KBM-7 (cell line): ENCODE results near the gene STN1.

Source experiments
- DNase-seq: peaks from one replicate; pipeline ENCODE4 v3.0.0-alpha.2; 2015
- in situ Hi-C: fragments of 300-500 bp; cut with MboI; formaldehyde crosslinking; loops from 2 replicates; pipeline ENCODE4 v1.14.3; 2020; ENCODE audit warnings: low sequenced_read_pairs, low pct_unique_long_range_greater_than_20kb, mixed read lengths

The STN1 gene, protein sequence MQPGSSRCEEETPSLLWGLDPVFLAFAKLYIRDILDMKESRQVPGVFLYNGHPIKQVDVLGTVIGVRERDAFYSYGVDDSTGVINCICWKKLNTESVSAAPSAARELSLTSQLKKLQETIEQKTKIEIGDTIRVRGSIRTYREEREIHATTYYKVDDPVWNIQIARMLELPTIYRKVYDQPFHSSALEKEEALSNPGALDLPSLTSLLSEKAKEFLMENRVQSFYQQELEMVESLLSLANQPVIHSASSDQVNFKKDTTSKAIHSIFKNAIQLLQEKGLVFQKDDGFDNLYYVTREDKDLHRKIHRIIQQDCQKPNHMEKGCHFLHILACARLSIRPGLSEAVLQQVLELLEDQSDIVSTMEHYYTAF

DNA sequence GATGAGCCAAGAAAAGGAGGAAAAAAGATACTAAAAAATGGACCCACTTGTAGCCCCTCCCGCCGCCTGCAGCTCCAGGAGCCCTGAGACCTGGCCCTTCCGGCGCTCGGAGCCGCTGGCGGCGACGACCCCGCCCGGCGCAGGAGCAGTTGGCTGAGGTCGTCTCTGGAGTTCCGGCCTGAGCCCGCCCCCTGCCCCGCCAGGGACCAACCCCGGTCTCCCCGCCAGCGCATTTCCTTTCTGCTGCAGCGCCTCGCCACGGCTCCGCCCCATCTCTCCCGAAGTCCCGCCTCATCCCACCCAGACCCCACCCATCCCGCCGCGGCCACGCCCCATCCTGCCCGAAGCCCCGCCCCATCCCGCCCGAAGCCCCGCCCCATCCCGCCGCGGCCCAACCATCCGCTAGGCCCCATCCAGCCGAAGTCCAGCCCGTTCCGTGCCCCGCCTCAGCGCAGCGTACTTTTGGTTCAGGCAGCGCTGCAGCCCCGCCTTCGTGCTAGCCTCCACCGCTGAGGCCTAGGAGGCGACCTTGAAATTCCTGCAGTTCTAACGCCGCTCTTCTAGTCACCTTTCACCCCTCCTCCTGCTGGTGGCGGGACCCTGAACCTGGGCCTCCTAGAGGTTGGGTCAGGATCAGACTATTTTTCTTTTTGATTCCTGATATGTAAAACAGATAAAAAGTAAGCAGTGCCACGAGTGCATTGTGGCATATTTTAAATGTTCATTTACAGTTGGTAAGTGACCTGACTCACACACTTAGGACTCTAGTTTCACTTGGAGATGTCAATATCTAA is at the start of gene STN1:
STN1 (minus strand) TSS at position 132 of the 794 bp plus-strand sequence. CDS start 590 bp downstream, outside the sequence.
- DNase-seq = peak; percentile 93
- in situ Hi-C loops = no loop called here

DNA sequence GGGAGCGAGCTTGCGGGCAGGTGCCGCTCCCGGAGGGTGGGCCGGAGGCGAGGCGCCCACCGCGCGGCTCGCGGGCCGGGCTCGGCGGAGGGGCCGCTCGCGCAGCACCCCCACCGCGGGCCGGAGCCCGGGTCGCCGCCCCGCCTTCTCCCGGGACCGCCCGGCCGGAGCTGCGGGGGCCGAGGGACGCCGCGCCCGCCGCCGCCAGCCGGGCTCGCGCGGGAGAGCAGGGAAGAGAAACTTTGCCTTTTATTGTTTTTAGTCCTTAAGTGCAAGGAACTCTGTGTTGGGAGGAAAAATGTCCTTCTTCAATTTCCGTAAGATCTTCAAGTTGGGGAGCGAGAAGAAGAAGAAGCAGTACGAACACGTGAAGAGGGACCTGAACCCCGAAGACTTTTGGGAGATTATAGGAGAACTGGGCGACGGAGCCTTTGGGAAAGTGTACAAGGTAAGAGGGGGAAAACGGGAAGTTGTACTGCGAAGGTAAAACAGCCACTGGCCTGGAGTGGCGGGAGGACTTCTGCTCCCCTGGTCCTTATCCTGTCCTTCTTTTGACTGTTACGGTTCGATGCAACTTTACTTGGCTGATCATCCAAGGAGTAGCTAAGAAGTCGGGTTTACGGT is 49.6 kb upstream of the STN1 start:
- in situ Hi-C loops = no loop called here
- DNase-seq = peak; percentile 70

DNA sequence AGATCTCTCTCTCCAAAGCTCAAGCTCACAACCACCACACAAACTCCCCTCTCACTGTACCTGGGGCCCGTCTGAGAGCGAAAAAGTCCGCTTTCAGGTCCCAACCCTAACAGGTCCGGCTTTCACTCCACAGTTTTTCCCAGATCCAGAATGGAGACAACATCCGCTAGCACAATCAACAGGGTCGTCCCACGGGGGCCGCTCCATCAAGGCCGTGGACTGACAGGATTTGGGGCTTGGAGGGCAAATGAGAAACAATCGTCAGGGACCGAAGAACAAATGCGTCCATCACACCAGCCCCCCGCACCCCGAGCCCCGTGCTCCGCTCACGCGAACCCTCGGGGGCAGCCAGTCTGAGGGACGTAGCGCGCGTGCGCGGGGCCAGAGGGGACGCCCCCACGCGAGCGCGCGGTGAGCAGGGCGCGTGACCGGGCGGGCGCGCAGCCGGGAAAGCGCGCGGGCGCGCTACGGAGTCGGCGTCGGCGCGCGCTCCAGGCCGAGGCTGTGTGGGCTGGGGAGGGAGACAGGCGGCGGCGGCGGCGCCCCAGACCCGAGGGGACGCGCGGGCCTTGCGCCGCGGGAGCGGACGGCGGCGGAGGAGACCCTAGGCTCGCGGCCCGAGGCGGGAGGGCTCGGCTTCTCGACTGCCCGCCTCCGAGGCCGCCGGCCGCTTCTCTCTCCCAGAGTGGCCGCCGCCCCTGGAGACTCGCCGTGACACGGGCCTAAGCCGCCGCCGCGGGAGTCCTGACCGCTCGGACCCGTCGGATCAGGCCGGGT is 48.9 kb upstream of the STN1 start, which contains the start of gene SLK:
SLK (plus strand) TSS at position 470 of the 777 bp plus-strand sequence. CDS start 606 bp downstream, outside the sequence.
- in situ Hi-C loops = no loop called here
- DNase-seq = peak; percentile 85

DNA sequence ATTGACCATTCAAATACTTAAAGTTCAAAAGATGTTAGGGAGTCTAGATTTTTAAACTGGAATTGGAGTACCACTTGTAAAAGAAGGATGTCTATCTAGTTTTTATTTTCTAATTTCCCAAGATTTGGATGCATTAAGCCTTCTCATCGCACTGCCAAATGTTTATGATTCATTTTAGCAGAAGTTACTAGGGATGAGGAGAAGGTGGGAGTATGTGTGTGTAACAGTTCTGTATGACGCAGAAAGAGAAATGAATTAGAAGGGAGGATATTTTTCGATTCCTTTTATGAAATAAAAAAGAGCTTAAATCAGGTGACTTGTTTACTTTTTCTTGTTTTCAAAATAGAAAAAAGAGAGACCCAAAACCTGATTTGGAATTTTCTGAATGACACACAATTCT is 42.1 kb upstream of the STN1 start:
- in situ Hi-C loops = no loop called here
- DNase-seq = no peak

DNA sequence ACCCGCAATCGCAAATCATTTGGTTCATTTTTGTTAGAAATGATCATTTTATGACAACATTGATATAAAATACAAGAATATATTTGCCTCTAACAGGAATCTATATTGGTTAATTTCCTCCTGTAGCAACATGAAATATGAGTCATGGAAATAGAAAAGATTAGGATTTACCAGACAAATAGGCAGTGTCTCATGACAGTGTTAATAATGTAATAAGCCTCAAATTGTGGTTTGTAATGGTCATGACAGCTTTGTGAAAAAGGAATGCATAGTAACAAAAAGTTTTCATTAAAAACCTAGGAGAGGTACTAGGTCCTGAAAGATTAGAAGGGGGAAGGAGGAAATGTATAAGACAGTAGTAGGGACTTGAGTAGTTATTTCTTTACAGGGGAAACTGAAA is 41.0 kb upstream of the STN1 start:
- DNase-seq = no peak
- in situ Hi-C loops = no loop called here

DNA sequence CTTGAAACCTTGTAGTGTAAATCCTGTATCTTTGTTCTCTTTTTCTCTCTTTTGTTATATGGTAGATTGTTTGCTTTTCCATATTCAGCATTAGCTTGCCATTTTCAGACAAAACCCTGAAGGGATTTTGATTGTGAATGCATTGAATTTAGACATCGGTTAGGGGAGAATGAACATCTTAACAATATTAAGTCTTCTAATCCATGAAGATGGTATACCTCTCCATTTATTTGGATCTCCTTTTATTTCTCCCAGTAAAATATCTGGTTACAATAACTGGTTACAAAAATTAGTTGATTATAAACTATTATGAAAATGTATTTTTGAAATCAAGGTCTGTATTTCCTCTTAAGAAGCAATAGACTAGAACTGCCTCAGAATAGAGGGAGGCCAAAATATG is 36.6 kb upstream of the STN1 start:
- in situ Hi-C loops = no loop called here
- DNase-seq = no peak

DNA sequence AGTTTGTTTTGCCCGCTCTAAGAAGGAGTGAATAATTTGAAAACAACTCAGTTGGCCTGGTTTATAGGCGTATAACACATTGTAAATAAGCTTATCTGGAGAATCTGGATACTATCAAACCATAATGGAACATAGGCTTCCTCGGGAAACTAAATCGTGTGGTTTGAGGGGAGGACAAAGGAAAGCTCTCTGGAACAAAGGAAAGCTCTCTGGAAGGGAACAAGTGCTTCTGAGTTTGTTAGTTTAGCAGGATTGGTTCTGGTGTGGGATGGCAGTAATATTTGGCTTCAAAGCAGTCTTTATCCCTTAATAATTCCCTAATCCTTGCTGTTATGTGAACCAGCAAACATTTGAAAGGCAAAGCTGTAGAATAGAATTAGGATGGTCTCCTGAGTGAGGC is 34.0 kb upstream of the STN1 start:
- in situ Hi-C loops = no loop called here
- DNase-seq = no peak

DNA sequence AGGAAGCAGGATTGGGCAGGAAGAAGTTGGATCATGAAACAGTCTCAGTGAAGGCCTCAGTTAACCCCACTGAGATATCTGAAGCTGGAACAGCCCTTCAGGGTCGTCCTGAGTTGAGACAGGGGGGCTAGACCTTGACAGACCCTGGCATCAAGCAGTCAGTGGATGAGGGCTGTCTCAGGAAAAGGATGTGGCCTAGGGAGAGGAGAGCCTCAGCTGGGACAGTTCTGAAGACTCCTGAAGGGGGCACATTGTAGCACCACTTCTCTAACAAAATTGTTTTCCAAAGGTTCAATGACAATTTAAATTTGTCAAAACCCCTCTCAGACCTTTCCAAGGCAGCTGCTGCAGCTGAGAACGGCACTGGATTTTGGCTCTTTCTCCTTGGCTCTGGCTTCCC is 33.2 kb upstream of the STN1 start:
- in situ Hi-C loops = no loop called here
- DNase-seq = no peak

DNA sequence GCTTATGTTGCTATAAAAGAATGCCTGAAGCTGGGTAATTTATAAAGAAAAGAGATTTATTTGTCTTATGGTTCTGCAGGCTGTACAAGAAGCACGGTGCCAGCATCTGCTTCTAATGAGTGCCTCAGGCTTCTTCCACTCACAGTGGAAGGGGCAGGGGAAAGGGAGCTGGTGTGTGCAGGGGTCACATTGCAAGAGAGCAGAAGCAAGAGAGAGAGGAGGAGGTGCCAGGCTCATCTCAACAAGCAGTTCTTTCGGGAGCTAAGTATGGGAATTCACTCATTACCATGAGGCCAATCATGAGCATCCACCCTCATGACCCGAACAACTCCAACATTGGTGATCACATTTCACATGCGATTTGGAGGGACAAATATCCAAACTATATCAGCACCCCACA is 31.7 kb upstream of the STN1 start:
- in situ Hi-C loops = no loop called here
- DNase-seq = no peak

DNA sequence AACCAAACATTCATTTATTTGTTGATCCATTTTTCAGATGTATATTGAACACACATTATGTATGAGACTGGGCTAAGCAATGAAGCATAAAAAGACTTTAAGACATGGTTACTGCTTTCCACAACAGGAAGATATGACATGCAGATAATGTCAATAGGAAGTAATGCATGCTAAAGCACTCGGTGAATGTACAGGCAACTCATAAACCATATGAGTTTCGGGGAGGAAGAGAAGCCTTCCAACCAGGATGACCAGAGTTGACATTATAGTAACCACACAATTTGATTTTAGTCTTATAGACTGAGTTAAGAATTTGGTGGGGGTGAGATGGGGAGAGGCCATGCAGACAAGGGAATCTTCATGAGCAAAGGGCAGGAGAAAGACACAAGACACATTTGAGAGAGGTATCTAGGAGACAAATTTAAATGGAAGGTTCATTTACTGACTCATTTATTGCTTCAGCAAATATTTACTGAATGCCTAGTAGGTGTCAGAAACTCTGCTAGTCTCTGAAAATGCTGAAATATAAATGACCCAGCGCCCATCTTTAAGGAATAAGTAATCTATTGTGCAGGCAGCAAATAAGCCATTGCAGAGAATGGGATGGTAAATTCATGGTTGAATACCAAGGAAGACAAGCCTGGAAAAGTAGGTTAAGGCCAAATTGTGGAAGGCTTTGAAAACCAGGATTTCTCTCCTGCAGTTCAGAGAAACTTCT is 30.0 kb upstream of the STN1 start:
- DNase-seq = peak; percentile 12
- in situ Hi-C loops = no loop called here

DNA sequence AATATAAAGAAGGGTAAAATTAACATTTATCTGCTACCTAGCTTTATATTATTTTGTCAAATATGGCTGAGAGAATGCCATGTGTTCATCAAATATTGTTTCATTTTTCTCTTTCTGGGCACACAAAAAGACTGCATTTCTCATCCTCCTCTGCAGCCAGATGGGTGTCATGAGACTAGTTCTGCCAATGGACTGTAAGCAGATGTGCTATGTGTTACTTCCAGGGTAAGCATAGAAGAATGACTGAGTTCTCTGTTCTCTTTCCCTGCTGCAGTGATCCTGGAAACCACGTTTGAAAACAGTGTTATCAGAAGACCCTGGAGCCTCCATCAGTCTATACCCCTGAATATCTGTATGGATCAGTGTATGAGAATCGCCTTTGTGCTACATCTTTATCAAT is 24.9 kb upstream of the STN1 start:
- DNase-seq = no peak

DNA sequence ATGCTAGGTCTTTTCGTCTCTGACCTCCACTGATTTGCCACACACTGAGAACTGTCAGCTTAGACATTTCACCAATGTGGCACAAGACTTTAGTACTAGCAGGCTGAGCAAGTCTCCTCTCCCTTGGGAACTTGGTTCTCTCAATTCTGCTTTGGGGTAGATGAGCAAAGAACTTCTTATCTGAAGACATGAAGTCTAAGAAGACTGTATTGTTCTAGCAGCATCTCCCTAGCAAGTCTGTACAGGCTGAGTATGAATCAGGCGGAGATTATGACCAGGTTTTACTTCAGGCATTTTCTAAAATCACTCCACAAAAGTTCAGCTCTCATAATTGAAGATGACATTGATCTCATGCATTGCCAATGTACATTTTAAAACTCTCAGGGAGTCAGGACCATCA is 23.8 kb upstream of the STN1 start:
- in situ Hi-C loops = no loop called here
- no peak for DNase-seq

More for the DNA sequence above, 24.9 kb upstream of the STN1 start:
- in situ Hi-C loops = no loop called here

DNA sequence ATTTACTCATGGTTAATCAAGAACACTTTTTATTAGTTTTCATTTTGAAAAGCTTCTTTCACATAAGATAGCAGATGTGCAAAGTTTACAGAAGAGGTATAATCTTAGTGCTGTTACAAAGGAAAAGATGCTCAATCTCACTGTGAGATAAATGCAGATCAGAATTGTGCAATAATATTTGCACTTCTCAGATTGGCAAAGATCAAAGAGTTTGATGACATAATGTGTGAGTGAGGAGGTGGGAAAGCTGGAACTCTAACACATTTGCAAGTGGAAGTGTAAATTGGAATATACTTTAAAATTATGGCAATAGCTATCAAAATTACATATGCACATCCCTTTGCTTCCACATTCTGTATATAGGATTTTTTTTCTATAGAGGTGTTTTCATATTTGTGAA is 21.5 kb upstream of the STN1 start:
- in situ Hi-C loops = no loop called here
- no peak for DNase-seq

DNA sequence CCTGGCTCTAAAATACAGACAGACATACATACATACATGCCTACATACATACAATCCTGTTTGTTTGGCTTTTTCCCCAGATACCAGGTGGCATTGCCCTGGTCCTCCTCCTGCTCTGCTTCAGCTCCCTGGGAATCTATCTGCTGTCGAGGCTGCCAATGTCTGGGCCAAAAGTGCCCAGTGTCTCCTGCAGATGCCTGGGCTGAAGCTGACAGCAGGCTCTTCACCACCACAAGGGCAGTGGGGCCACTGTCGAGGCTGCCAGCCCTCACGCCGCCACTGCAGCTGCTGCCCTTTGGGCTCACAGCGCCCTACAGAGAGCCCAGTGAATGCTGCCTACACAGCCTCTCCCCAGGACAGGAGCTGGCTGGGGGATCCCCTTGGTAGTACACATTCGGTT is 18.0 kb upstream of the STN1 start:
- DNase-seq = no peak
- in situ Hi-C loops = no loop called here

DNA sequence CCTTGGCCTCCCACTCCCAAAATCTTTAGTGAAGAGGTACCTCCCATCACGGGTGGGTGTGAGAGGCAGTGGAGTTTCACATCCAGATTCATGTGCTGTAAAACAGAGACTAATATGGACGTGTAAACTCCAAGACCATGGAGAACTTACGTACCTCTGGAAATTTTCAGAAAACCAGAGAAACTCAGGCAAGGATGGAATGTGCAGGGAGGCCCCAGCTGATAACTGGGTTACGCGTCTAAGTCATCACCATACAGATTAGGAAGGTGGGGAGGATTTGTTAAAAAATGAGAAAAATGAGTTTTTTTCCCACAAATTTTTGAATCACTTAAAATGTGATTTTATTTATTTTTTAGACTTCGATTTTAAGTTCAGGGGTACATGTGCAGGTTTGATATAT is 16.3 kb upstream of the STN1 start:
- in situ Hi-C loops = no loop called here
- DNase-seq = no peak

DNA sequence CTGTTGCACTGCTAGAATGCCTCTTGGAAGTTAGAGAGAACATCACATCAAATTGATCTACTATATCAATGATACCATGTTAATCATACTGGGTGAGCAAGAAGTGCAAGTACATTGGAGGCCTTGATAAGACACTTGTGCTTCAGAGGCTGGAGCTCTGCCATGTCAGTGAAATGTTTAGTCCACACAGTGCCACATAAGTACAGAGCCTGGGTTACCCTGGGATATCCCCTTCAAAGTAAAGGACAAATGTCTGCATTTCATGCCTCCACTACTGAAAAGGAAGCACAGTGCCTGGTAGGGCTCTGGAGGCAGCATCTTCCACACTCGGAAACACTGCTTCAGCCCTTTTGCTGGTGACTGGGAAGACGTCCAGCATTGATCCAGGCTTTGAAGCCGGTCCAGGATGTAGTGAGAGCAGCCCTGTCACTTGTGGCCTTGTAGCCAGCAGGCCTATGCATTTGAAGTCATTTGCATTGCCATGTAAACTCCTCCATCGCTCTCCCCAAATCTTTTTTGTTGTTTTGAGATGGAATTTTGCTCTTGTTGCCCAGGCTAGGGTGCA is 15.7 kb upstream of the STN1 start:
- in situ Hi-C loops = no loop called here
- no peak for DNase-seq

DNA sequence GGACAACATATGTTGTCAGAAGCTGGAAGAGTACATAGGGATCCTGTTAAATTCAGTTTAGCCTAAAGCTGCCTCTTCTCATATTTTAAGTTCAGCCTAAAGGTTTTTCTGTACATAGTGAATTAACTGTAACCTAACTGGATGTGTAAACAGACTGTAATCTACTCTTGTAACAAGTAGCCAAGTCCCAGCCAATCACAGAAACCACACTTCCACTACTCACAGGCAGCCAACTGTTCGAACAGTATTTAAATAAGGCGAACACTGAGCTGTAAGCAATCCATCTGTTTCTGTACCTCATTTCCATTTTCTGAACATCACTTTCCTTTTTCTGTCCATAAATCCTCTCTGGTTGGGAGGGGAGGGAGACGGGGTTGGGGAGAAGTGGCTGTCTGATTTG is 15.0 kb upstream of the STN1 start:
- DNase-seq = no peak
- in situ Hi-C loops = no loop called here

DNA sequence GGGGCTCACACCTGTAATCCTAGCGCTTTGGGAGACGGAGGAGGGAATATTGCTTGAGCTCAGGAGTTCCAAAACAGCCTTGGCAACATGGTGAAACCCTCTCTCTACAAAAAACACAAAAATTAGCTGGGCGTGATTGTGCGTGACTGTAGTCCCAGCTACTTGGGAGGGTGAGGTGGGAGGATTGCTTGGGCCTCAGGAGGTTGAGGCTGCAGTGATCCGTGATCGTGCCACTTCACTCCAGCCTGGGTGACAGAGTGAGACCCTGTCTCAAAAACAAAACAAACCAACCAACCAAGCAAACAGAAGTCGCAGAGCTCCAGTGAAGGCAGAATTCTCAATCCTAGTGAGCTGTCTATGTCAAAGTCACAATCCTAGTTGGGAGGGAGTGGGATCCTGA is 14.3 kb upstream of the STN1 start:
- in situ Hi-C loops = no loop called here

More for the DNA sequence above, 14.3 kb upstream of the STN1 start:
- no peak for DNase-seq
